Type B pancreatic cell (in vitro differentiated cells): ENCODE measurements around the gene BMP8B. TPM values are rescaled to one million over a fixed set of nuclear protein-coding genes. Genes with fewer than 3 reads are reported as not detected.

Experiments
- DNase-seq: peaks from one replicate; pipeline ENCODE4 v3.0.0; 2021; ENCODE audit warnings: mixed read lengths; ENCODE audit not compliant: unreplicated experiment; ENCODE audit errors: extremely low spot score
- H3K27ac Mint-ChIP-seq: 2 replicates; pipeline ENCODE4 v1.8.0; 2021; ENCODE audit warnings: mild to moderate bottlenecking, mixed read lengths
- H3K27me3 Mint-ChIP-seq: 2 replicates; pipeline ENCODE4 v1.8.0; 2021; ENCODE audit warnings: mixed read lengths
- H3K36me3 Mint-ChIP-seq: 2 replicates; pipeline ENCODE4 v1.8.0; 2021; ENCODE audit warnings: mixed read lengths
- H3K4me1 Mint-ChIP-seq: one replicate; pipeline ENCODE4 v1.8.0; 2021; ENCODE audit warnings: mixed read lengths; ENCODE audit not compliant: unreplicated experiment
- H3K4me3 Mint-ChIP-seq: 2 replicates; pipeline ENCODE4 v1.8.0; 2021; ENCODE audit warnings: mild to moderate bottlenecking, mixed read lengths
- H3K9me3 Mint-ChIP-seq: 2 replicates; pipeline ENCODE4 v1.8.0; 2021; ENCODE audit warnings: mixed read lengths
- total RNA-seq: library from RNA; stranded (reverse); gene quantifications from 2 replicates; pipeline ENCODE4 v1.2.1, GENCODE V29; 2021; ENCODE audit warnings: low replicate concordance
- TF ChIP-seq, protein P1 (sequence below): fragments of 200-600 bp; sonication (generic); conservative IDR thresholded peaks from 2 replicates; pipeline ENCODE4 v1.5.0; 2021; ENCODE audit warnings: antibody characterized with exemption, mild to moderate bottlenecking

Gene BMP8B
- total RNA-seq, 1 donor from 2014 or later: 1.5 TPM

DNA sequence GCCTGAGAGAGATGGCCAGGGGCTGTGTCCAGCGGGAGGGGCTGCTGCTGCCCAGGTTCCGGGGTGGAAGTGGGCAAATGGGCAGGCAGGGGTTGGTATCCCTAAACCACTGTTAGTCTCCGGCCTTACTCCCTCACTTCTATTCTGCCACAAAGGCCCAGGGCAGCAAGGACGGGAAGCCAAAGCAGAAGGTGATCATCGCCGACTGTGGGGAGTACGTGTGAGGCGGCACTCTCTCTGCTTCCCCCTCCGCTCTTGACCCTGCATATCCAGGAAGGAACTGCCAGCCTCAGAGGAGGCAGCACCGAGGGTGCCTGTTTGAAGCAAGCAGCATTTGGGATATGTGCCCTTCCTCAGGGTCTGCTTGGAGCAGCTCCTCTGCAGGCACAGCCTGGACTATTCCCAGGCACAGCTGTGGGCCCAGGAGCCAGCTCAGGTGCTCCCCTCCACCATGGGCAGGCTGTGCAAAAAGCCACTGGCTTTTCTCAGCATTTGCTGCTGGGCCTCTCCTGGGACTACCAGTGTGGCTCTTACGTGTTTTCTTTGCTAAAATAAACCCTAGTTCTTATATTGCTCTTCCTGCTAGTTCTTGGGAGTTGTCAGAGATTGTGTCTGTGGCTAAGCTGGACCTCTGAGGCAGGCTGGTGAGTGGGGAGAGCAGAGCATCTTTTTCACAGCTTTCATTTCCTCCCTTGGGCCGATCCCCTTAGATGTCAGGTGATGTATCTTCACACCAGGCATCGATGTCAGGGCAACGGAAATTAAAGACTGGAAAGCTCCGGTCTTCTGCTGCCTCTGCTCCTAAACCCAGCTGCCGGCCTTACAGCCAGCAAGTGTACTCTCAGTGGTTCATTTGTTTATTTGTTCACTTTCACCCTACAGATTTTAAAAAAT, 35.3 kb downstream of the BMP8B start:
- TF ChIP-seq, protein P1, sequence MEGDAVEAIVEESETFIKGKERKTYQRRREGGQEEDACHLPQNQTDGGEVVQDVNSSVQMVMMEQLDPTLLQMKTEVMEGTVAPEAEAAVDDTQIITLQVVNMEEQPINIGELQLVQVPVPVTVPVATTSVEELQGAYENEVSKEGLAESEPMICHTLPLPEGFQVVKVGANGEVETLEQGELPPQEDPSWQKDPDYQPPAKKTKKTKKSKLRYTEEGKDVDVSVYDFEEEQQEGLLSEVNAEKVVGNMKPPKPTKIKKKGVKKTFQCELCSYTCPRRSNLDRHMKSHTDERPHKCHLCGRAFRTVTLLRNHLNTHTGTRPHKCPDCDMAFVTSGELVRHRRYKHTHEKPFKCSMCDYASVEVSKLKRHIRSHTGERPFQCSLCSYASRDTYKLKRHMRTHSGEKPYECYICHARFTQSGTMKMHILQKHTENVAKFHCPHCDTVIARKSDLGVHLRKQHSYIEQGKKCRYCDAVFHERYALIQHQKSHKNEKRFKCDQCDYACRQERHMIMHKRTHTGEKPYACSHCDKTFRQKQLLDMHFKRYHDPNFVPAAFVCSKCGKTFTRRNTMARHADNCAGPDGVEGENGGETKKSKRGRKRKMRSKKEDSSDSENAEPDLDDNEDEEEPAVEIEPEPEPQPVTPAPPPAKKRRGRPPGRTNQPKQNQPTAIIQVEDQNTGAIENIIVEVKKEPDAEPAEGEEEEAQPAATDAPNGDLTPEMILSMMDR: no peak
- H3K4me1 Mint-ChIP-seq: no peaks in the 10 kb centered on the region
- peaks cover 14% of the 10 kb centered on the region for H3K36me3 Mint-ChIP-seq
- H3K27me3 Mint-ChIP-seq: no peaks in the 10 kb centered on the region
- H3K27ac Mint-ChIP-seq: no peak overlapping the region
- no peaks in the 10 kb centered on the region for H3K9me3 Mint-ChIP-seq
- peak; percentile 58 for DNase-seq
- H3K4me3 Mint-ChIP-seq: no peak overlapping the region

DNA sequence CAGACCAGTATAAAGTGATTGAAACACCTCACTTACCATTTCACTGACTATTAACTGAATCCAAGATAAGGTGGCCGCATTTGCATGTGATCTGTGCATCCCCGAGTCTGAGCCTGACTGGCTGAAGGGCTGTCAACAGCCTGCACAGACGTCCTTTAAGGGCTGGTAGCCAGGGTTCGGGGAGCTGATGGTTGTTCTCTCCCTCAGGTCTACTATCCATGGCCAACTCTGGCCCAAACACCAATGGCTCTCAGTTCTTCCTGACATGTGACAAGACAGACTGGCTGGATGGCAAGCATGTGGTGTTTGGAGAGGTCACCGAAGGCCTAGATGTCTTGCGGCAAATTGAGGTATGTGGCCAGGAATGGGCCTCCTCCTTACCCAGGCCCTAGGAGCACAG, 36.0 kb downstream of the BMP8B start:
- no peak overlapping the region for H3K27ac Mint-ChIP-seq

DNA sequence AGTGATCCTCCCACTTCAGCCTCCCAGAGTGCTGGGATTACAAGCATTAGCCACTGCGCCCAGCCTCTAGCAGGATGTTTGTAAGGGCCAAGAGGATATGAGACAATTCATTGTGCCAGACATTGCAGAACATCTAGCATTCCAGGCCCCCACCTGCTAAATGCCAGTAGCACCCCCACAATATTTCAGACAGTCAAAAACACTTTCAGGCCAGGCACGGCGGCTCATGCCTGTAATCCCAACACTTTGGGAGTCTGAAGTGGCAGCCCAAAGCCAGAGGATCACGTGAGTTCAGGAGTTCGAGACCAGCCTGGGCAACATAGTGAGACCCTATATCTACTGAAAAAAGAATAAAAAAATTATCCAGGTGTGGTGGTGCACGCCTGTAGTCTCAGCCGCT, 37.1 kb downstream of the BMP8B start:
- Mint-ChIP-seq H3K36me3 (peaks cover 9% of the 10 kb centered on the region), H3K27ac (no peak overlapping the region), H3K4me3 (no peak overlapping the region), H3K9me3 (no peaks in the 10 kb centered on the region), H3K4me1 (no peaks in the 10 kb centered on the region), H3K27me3 (no peaks in the 10 kb centered on the region)
- TF ChIP-seq, protein P1: no peak
- peak; percentile 10 for DNase-seq

More for the DNA sequence above, 36.0 kb downstream of the BMP8B start:
- Mint-ChIP-seq H3K4me3 (no peak overlapping the region), H3K9me3 (no peaks in the 10 kb centered on the region), H3K4me1 (no peaks in the 10 kb centered on the region), H3K36me3 (peaks cover 13% of the 10 kb centered on the region), H3K27me3 (no peaks in the 10 kb centered on the region)
- DNase-seq: peak; percentile 43
- TF ChIP-seq, protein P1: no peak

DNA sequence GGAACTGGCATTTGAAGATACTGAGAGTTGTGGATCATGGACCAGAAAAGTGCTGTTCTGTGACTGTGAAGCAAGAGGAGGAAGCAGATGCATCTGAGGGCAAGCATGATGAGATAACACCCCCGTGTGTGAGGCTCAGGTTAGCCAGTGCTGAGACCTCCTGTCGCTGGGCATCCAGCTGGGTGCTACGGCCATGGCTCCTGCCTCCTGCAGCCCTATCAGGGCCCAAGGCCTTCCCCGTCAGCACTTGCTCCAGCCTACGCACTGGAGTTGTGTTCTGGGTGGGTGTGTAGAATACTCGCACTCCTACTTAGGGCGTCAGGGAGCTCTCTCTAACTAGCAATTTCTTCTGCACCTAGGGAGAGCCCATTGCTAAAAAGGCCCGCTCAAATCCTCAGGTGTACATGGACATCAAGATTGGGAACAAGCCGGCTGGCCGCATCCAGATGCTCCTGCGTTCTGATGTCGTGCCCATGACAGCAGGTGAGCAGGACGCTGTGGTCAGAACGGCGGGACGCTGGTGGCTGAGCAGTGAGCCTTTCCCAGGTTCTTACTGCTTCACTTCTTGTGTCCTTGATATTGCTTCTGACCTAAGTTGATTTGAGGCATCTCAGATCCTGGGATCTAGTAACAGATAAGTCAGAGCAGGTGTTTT, 43.5 kb downstream of the BMP8B start:
- H3K27ac Mint-ChIP-seq: no peak overlapping the region
- H3K4me3 Mint-ChIP-seq: no peak overlapping the region
- TF ChIP-seq, protein P1: no peak
- H3K9me3 Mint-ChIP-seq: no peaks in the 10 kb centered on the region
- H3K27me3 Mint-ChIP-seq: no peaks in the 10 kb centered on the region
- DNase-seq: no peak
- H3K4me1 Mint-ChIP-seq: peaks cover 3% of the 10 kb centered on the region
- H3K36me3 Mint-ChIP-seq: peaks cover 14% of the 10 kb centered on the region

DNA sequence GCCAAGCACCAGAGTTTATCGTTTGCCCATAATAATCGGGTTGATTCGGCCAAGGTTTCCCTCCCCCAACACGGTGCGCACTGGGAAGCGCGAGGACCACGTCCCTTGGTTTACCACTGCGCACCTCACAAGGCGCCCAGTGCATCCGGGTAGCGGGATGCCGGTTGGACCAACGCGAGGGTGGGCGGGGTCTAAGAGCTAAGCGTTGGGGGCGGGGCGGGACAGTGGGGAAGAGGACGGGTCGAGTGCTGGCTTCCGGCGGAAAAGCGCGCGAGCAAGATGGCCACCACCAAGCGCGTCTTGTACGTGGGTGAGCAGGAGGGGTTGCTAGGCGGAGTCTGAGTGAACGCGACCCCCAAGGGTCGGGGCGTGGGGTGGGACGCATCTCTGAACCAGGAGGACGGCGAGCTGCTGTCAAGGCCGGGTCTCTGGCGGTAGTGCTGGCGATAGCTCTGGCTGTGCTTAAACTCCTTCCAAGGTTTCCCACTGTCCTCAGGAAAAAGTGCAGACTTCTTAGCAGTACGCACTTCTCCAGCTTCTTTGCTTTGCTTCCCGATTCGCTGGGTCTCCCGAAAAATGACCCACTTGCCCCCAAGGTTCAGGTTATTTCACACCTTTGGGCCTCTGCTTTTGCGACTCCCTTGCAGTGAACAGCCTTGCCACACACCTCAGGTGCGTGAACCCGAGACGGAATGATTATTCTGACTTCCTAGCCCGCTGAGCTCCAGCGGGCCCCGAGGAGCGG, 49.9 kb downstream of the BMP8B start, which contains the start of gene PPIE:
Gene PPIE (plus strand): TSS at position 261 of the 745 bp plus-strand sequence. CDS start 19 bp downstream, at position 280.
- H3K9me3 Mint-ChIP-seq: no peaks in the 10 kb centered on the region
- TF ChIP-seq, protein P1: no peak

More for the DNA sequence above, 49.9 kb downstream of the BMP8B start, which contains the start of gene PPIE:
- H3K4me3 Mint-ChIP-seq: peak within 1 kb of the TSS; percentile 98
- H3K36me3 Mint-ChIP-seq: peaks cover 15% of the 10 kb centered on the region
- DNase-seq: peak; percentile 90
- H3K4me1 Mint-ChIP-seq: peaks cover 14% of the 10 kb centered on the region
- peaks cover 36% of the 10 kb centered on the region for H3K27me3 Mint-ChIP-seq
- H3K27ac Mint-ChIP-seq: peak within 1 kb of the TSS; percentile 91
